ENCODE measurements around the gene MRO.

The MRO gene

GRCh38 chr18:50748243-50749229 is 71.3 kb downstream of the MRO start:
- H3K4me1 ChIP-seq (ENCODE audit: control insufficient read depth, insufficient read depth, low read length, poor library complexity, severe bottlenecking) = peaks cover 9% of the 10 kb centered on the region
- H3K4me3 ChIP-seq (ENCODE audit: extremely low read depth, insufficient read depth, low read length, poor library complexity, severe bottlenecking) = no peak overlapping the region
- peak overlapping the region; percentile 69 for H3K27ac ChIP-seq (ENCODE audit: low read depth, low read length, severe bottlenecking)
- H3K9me3 ChIP-seq (ENCODE audit: control insufficient read depth, low read length) = no peaks in the 10 kb centered on the region
- 35% methylated on average over 4 to 7 of the region's 9 CpGs for WGBS, 2 experiments (ENCODE audit: insufficient coverage in 2 of 2)
- no peaks in the 10 kb centered on the region for H3K36me3 ChIP-seq (ENCODE audit: control insufficient read depth, insufficient read depth, low read length)

DNA sequence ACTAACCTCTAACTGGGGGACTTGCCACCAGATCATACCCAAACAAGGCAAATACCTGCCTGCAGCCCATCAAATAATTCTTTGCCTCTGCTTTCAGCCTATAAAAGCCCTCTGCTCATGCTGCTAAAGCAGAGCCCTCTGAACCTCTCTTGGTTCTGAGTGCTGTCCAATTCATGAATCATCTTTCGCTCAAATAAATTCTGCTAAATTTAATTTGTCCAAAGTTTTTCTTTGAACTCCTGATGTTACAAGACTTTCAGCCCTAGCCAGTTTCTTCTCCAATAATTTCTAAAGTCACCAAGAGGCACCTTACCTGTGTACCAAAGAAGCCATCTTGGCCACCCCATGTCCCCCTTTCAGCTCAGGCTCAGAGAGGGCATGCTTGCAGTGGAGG is 72.0 kb downstream of the MRO start:
- Histone ChIP-seq H3K4me1 (ENCODE audit: control insufficient read depth, insufficient read depth, low read length, poor library complexity, severe bottlenecking) (peaks cover 9% of the 10 kb centered on the region), H3K9me3 (ENCODE audit: control insufficient read depth, low read length) (no peaks in the 10 kb centered on the region), H3K36me3 (ENCODE audit: control insufficient read depth, insufficient read depth, low read length) (no peaks in the 10 kb centered on the region), H3K27ac (ENCODE audit: low read depth, low read length, severe bottlenecking) (peak overlapping the region; percentile 69), H3K4me3 (ENCODE audit: extremely low read depth, insufficient read depth, low read length, poor library complexity, severe bottlenecking) (no peak overlapping the region)
- WGBS, 2 experiments (ENCODE audit: insufficient coverage in 2 of 2) = 0% methylated on average over 1 of the region's 1 CpG

DNA sequence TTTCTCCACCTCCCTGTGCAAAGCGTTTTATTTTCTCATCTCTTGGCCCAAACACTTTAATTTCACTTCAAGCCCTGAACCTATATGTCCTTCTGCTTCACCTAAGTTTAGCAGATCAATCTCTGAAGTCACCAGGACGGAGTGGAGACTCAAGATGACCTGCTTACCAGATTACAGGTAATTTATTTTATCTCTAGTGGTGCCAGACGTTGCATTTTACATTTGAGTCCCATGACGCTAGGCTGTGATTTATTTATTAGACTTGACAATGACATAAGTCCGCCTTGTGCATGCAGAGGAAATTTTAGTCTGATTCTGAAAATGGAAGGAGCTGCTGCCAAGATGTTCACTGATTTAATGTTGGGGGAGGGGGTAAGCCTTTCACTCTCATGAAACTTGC is 73.9 kb downstream of the MRO start:
- Histone ChIP-seq H3K9me3 (ENCODE audit: control insufficient read depth, low read length) (no peaks in the 10 kb centered on the region), H3K27ac (ENCODE audit: low read depth, low read length, severe bottlenecking) (no peak overlapping the region), H3K36me3 (ENCODE audit: control insufficient read depth, insufficient read depth, low read length) (no peaks in the 10 kb centered on the region), H3K4me1 (ENCODE audit: control insufficient read depth, insufficient read depth, low read length, poor library complexity, severe bottlenecking) (peaks cover 9% of the 10 kb centered on the region), H3K4me3 (ENCODE audit: extremely low read depth, insufficient read depth, low read length, poor library complexity, severe bottlenecking) (no peak overlapping the region)
- WGBS, 2 experiments (ENCODE audit: insufficient coverage in 2 of 2) = 82 to 90% methylated on average over 3 to 5 of the region's 5 CpGs
